ENCODE data around the gene LIPF.
"Not testable (repeated sequence)": the region's sequence is repeated elsewhere in the genome, so short reads cannot be mapped to it uniquely, and the experiment has no call there.

LIPF gene

GRCh38 chr10:88664142-88664541, at the start of gene LIPF:
TSS of gene LIPF (plus strand) at chr10:88664442. CDS start at chr10:88667298, 2,856 bp downstream.
- DNase-seq (ENCODE audit: low read depth) = no peak

- DNase-seq (ENCODE audit: low read depth) = no peak
Measured at GRCh38 chr10:88616250-88616977, 47.8 kb upstream of the LIPF start.

GRCh38 chr10:88617772-88618300, 46.4 kb upstream of the LIPF start:
- DNase-seq (ENCODE audit: low read depth) = no peak

GRCh38 chr10:88618496-88618895, 45.7 kb upstream of the LIPF start:
- no peak for DNase-seq (ENCODE audit: low read depth)

- no peak for DNase-seq (ENCODE audit: low read depth)
Measured at GRCh38 chr10:88620441-88620840, 43.8 kb upstream of the LIPF start.

GRCh38 chr10:88623835-88624234, 40.4 kb upstream of the LIPF start:
- no peak for DNase-seq (ENCODE audit: low read depth)

GRCh38 chr10:88624840-88625239, 39.4 kb upstream of the LIPF start:
- no peak for DNase-seq (ENCODE audit: low read depth)

- DNase-seq (ENCODE audit: low read depth) = no peak
Measured at GRCh38 chr10:88640186-88640585, 24.1 kb upstream of the LIPF start.

GRCh38 chr10:88642209-88642608, 22.0 kb upstream of the LIPF start:
- no peak for DNase-seq (ENCODE audit: low read depth)

GRCh38 chr10:88642963-88643362, 21.3 kb upstream of the LIPF start:
- DNase-seq (ENCODE audit: low read depth) = no peak

- no peak for DNase-seq (ENCODE audit: low read depth)
Measured at GRCh38 chr10:88647061-88647615, 17.1 kb upstream of the LIPF start.

GRCh38 chr10:88651101-88651551, 13.1 kb upstream of the LIPF start:
- DNase-seq (ENCODE audit: low read depth) = peak; percentile 70

GRCh38 chr10:88652616-88653015, 11.6 kb upstream of the LIPF start:
- no peak for DNase-seq (ENCODE audit: low read depth)

GRCh38 chr10:88657901-88658300, 6.3 kb upstream of the LIPF start:
- no peak for DNase-seq (ENCODE audit: low read depth)

- DNase-seq (ENCODE audit: low read depth) = no peak
Measured at GRCh38 chr10:88659725-88660597, 4.3 kb upstream of the LIPF start.

- no peak for DNase-seq (ENCODE audit: low read depth)
Measured at GRCh38 chr10:88660598-88660884, 3.7 kb upstream of the LIPF start.

GRCh38 chr10:88661018-88661417, 3.2 kb upstream of the LIPF start:
- DNase-seq (ENCODE audit: low read depth) = no peak

GRCh38 chr10:88661577-88661976, 2.7 kb upstream of the LIPF start:
- DNase-seq (ENCODE audit: low read depth) = no peak

GRCh38 chr10:88663153-88663552, 1.1 kb upstream of the LIPF start:
- not testable (repeated sequence) for DNase-seq (ENCODE audit: low read depth)

- no peak for DNase-seq (ENCODE audit: low read depth)
Measured at GRCh38 chr10:88668465-88668864, 4.2 kb downstream of the LIPF start.

- DNase-seq (ENCODE audit: low read depth) = no peak
Measured at GRCh38 chr10:88670497-88670896, 6.3 kb downstream of the LIPF start.

GRCh38 chr10:88672041-88672440, 7.8 kb downstream of the LIPF start:
- no peak for DNase-seq (ENCODE audit: low read depth)

Measured in GM04504 (cell line).